Measurements from ENCODE around the gene SIX2.

The SIX2 gene

GRCh38 chr2:45009303-45009927 is at the start of gene SIX2:
Gene SIX2, minus strand, starts transcription at chr2:45009452. Its CDS starts 342 bp downstream, at chr2:45009110.
- TF ChIP-seq CTCF (IDR thresholded peaks at IDR 0.05; ENCODE audit: low read depth, low read length, missing control alignments) = no peak
- no peaks in the 10 kb centered on the region for H3K27me3 ChIP-seq (replicated peaks)
- peak within 1 kb of the TSS; percentile 59 for H3K4me3 ChIP-seq (ENCODE audit: low read depth, low read length)
- peak; percentile 99 for DNase-seq
- peaks cover 11% of the 10 kb centered on the region for H3K36me3 ChIP-seq (replicated peaks)
- in situ Hi-C loops (cut with HindIII; ENCODE audit: low pct_ligation_motif_present, low sequenced_read_pairs) = no loop called here
- peak within 1 kb of the TSS; percentile 76 for H3K27ac ChIP-seq

GRCh38 chr2:45055162-45055605 is 45.9 kb upstream of the SIX2 start:
- in situ Hi-C loops (cut with HindIII; ENCODE audit: low pct_ligation_motif_present, low sequenced_read_pairs) = no loop called here
- H3K27me3 ChIP-seq (replicated peaks) = no peaks in the 10 kb centered on the region
- TF ChIP-seq CTCF (IDR thresholded peaks at IDR 0.05; ENCODE audit: low read depth, low read length, missing control alignments) = no peak
- no peak overlapping the region for H3K4me3 ChIP-seq (ENCODE audit: low read depth, low read length)
- DNase-seq = no peak
- no peak overlapping the region for H3K27ac ChIP-seq
- H3K36me3 ChIP-seq (replicated peaks) = no peaks in the 10 kb centered on the region

- Histone ChIP-seq H3K27ac (no peak overlapping the region), H3K36me3 (replicated peaks) (no peaks in the 10 kb centered on the region), H3K4me3 (ENCODE audit: low read depth, low read length) (no peak overlapping the region), H3K27me3 (replicated peaks) (no peaks in the 10 kb centered on the region)
- DNase-seq = no peak
- in situ Hi-C loops (cut with HindIII; ENCODE audit: low pct_ligation_motif_present, low sequenced_read_pairs) = no loop called here
- no peak for TF ChIP-seq CTCF (IDR thresholded peaks at IDR 0.05; ENCODE audit: low read depth, low read length, missing control alignments)
These were observed 44.7 kb upstream of the SIX2 start for GRCh38 chr2:45053966-45054365.

- TF ChIP-seq CTCF (IDR thresholded peaks at IDR 0.05; ENCODE audit: low read depth, low read length, missing control alignments) = no peak
- DNase-seq = no peak
These were observed 43.2 kb upstream of the SIX2 start for GRCh38 chr2:45052388-45052928.

GRCh38 chr2:45049569-45050336 is 40.5 kb upstream of the SIX2 start:
- no peak overlapping the region for H3K27ac ChIP-seq
- no peak for TF ChIP-seq CTCF (IDR thresholded peaks at IDR 0.05; ENCODE audit: low read depth, low read length, missing control alignments)

More at GRCh38 chr2:45052388-45052928, 43.2 kb upstream of the SIX2 start:
- no peak overlapping the region for H3K27ac ChIP-seq
- in situ Hi-C loops (cut with HindIII; ENCODE audit: low pct_ligation_motif_present, low sequenced_read_pairs) = no loop called here
- H3K27me3 ChIP-seq (replicated peaks) = no peaks in the 10 kb centered on the region
- no peak overlapping the region for H3K4me3 ChIP-seq (ENCODE audit: low read depth, low read length)
- H3K36me3 ChIP-seq (replicated peaks) = no peaks in the 10 kb centered on the region

More at GRCh38 chr2:45049569-45050336, 40.5 kb upstream of the SIX2 start:
- Histone ChIP-seq H3K4me3 (ENCODE audit: low read depth, low read length) (no peak overlapping the region), H3K36me3 (replicated peaks) (no peaks in the 10 kb centered on the region), H3K27me3 (replicated peaks) (no peaks in the 10 kb centered on the region)
- in situ Hi-C loops (cut with HindIII; ENCODE audit: low pct_ligation_motif_present, low sequenced_read_pairs) = no loop called here
- no peak for DNase-seq

Measured in brain microvascular endothelial cell (primary cell).